HepG2 (cell line): ENCODE data around the gene FNDC3B. TPM values are rescaled to one million over a fixed set of nuclear protein-coding genes. Genes with fewer than 3 reads are reported as not detected.

ENCODE experiments used
- ATAC-seq: fragments of 200-7000 bp; cut with Tn5 transposase; 3 replicates; pipeline ENCODE4 v1.9.1; 2020; ENCODE audit warnings: mild to moderate bottlenecking, moderate library complexity
- BruUV-seq: library from RNA; stranded (reverse); fragments of 400-500 nt; replicated peaks from 2 replicates; lab custom pipeline; 2021; lab: Mats Ljungman, UMichigan
- CTCF ChIA-PET: fragments of 300-600 bp; formaldehyde crosslinking; extraction: SDS; loops from one replicate; lab custom pipeline; 2021; ENCODE audit warnings: low total read pairs, inconsistent platforms, low intra/inter-chr PET ratio; lab: Yijun Ruan, JAX
- POLR2A ChIA-PET: fragments of 350-600 bp; sonication (Branson Sonifier 250); formaldehyde crosslinking; loops from one replicate; lab custom pipeline; 2020; ENCODE audit warnings: antibody characterized with exemption, inconsistent platforms; lab: Yijun Ruan, JAX
- DNase-seq: peaks from one replicate; pipeline ENCODE4 v3.0.0-alpha.2; 2015; ENCODE audit warnings: low spot score
- FAIRE-seq: peaks from 3 replicates; lab custom pipeline; 2011; peaks lifted over from hg19 to GRCh38; lab: Jason Lieb, UNC
- H2AFZ ChIP-seq: one replicate; pipeline ENCODE4 v1.6.1; 2011; ENCODE audit warnings: low read length, inconsistent platforms
- H3K27ac ChIP-seq: fragments of 300-600 bp; 3 replicates; pipeline ENCODE4 v1.8.0; 2011; ENCODE audit warnings: mixed run types, mild to moderate bottlenecking, mixed read lengths, low read length, inconsistent platforms; ENCODE audit not compliant: insufficient read depth; ENCODE audit errors: extremely low read length
- H3K27me3 ChIP-seq, 2 experiments: fragments of 200-600 bp in 1 of 2; 2 replicates in 1 of 2; 3 replicates in 1 of 2; pipeline versions ENCODE4 v1.6.0 to v1.8.0; 2011; ENCODE audit warnings: low read length in 2 of 2, mild to moderate bottlenecking in 2 of 2, moderate library complexity in 2 of 2, inconsistent platforms in 1 of 2; ENCODE audit not compliant: insufficient read depth in 2 of 2, control insufficient read depth in 1 of 2
- H3K36me3 ChIP-seq, 2 experiments: fragments of 200-600 bp in 1 of 2; replicated peaks in 1 of 2; 2 replicates in 1 of 2; 3 replicates in 1 of 2; pipeline versions ENCODE4 v1.5.1 to v1.8.0; 2011; ENCODE audit warnings: low read length in 2 of 2, inconsistent platforms in 1 of 2; ENCODE audit not compliant: insufficient read depth in 2 of 2, control insufficient read depth in 1 of 2
- H3K4me1 ChIP-seq: 2 replicates; pipeline ENCODE4 v1.5.1; 2012; ENCODE audit warnings: low read length, inconsistent platforms; ENCODE audit not compliant: insufficient read depth
- H3K4me2 ChIP-seq: 2 replicates; pipeline ENCODE4 v1.6.0; 2011; ENCODE audit warnings: low read depth, low read length, inconsistent platforms
- H3K4me3 ChIP-seq, 3 experiments: fragments of 200-600 bp in 1 of 3; sonication (generic), shearing (Covaris generic) in 1 of 3; replicated peaks in 1 of 3; 2 replicates each; pipeline ENCODE4 v1.5.1; 2011 to 2016; ENCODE audit warnings: low read length in 3 of 3, inconsistent platforms in 2 of 3, low read depth in 2 of 3, mild to moderate bottlenecking in 2 of 3, control low read depth in 1 of 3, mixed read lengths in 1 of 3; ENCODE audit not compliant: insufficient read depth in 1 of 3
- H3K79me2 ChIP-seq: one replicate; pipeline ENCODE4 v1.6.1; 2011; ENCODE audit warnings: low read length, inconsistent platforms; ENCODE audit not compliant: insufficient read depth
- H3K9ac ChIP-seq: 2 replicates; pipeline ENCODE4 v1.6.0; 2011; ENCODE audit warnings: mild to moderate bottlenecking, low read depth, low read length, inconsistent platforms; ENCODE audit not compliant: insufficient read depth
- H3K9me3 ChIP-seq: 2 replicates; pipeline ENCODE4 v1.5.1; 2012; ENCODE audit warnings: mild to moderate bottlenecking, low read length
- H4K20me1 ChIP-seq: 2 replicates; pipeline ENCODE4 v1.6.0; 2011; ENCODE audit warnings: inconsistent platforms, mild to moderate bottlenecking, low read length, moderate library complexity; ENCODE audit not compliant: insufficient read depth
- DMTF1 ChIP-seq: sonication (generic); formaldehyde crosslinking; IDR thresholded peaks from 2 replicates; pipeline ENCODE4 v1.4.0; 2020; ENCODE audit warnings: mild to moderate bottlenecking, missing genetic modification reagents
- ETS1 ChIP-seq: sonication (generic); formaldehyde crosslinking; IDR thresholded peaks from 2 replicates; pipeline ENCODE4 v1.4.0; 2020; ENCODE audit warnings: missing genetic modification reagents
- HNRNPK ChIP-seq: fragments of 200-400 bp; formaldehyde crosslinking; IDR thresholded peaks from 2 replicates; pipeline ENCODE4 v1.6.1; 2018; ENCODE audit warnings: low read length, low read depth, moderate library complexity, mild to moderate bottlenecking; ENCODE audit not compliant: poor library complexity, severe bottlenecking
- LBX2 ChIP-seq: sonication (generic); formaldehyde crosslinking; IDR thresholded peaks from 2 replicates; pipeline ENCODE4 v1.5.0; 2020; ENCODE audit warnings: missing genetic modification reagents, mild to moderate bottlenecking, borderline replicate concordance
- TGIF2 ChIP-seq: IDR thresholded peaks from 2 replicates; pipeline ENCODE4 v1.6.1; 2016; ENCODE audit warnings: control low read depth, missing compliant biosample characterization
- XBP1 ChIP-seq: sonication (generic); formaldehyde crosslinking; IDR thresholded peaks from 2 replicates; pipeline ENCODE4 v1.5.0; 2020; ENCODE audit warnings: missing genetic modification reagents
- WGBS: methylation state at CpG from one replicate; pipeline ENCODE4 v1.1.6; 2017; ENCODE audit warnings: low lambda C conversion rate; 5-methylcytosine and 5-hydroxymethylcytosine counted together
- in situ Hi-C: cut with HindIII; loops from 2 replicates; pipeline ENCODE4 v1.10.0; 2017; ENCODE audit warnings: low pct_unique_long_range_greater_than_20kb; ENCODE audit not compliant: extremely low pct_ligation_motif_present
- intact Hi-C: fragments of 100-400 bp; cut with micrococcal nuclease; formaldehyde crosslinking; loops from one replicate; pipeline ENCODE4 v1.10.0; 2022; ENCODE audit not compliant: unreplicated experiment
- polyA plus RNA-seq, 8 experiments: library from polyadenylated mRNA; depleted of rRNA in 3 of 8; stranded (reverse) in 7 of 8; unstranded in 1 of 8; fragments of >200 nt; fragmentation: Illumina TruSeq in 4 of 8; extraction: Trizol in 4 of 8; gene quantifications; 2 replicates each; pipeline versions ENCODE4 v1.2.1 to v1.2.3, GENCODE V29; 2011 to 2016; ENCODE audit warnings: low read depth in 4 of 8, missing spikeins in 1 of 8, mixed read lengths in 1 of 8; ENCODE audit not compliant: insufficient read depth in 1 of 8
- total RNA-seq, 5 experiments: library from RNA; depleted of rRNA; stranded (reverse); fragments of >200 nt; fragmentation: Illumina TruSeq; extraction: Trizol; gene quantifications; 2 replicates each; pipeline ENCODE4 v1.2.3, GENCODE V29; 2016; ENCODE audit warnings: low read depth in 1 of 5

FNDC3B gene
- total and polyA plus RNA-seq, 2 of the 13 experiments (the other 11 are each of a cell fraction or from before 2014, with no cell fraction given), result 74.8 to 103 TPM

GRCh38 chr3:172217877-172218276 is 178.5 kb downstream of the FNDC3B start:
- intact Hi-C loops (no loop called here), in situ Hi-C loops (no loop called here)
- Histone ChIP-seq H3K4me2 (no peak overlapping the region), H3K4me1 (peaks cover 100% of the 10 kb centered on the region), H3K9me3 (no peaks in the 10 kb centered on the region), H2AFZ (no peak overlapping the region), H3K4me3 (no peak overlapping the region), H3K27ac (no peak overlapping the region), H3K79me2 (peaks cover 99% of the 10 kb centered on the region), H3K27me3 (no peaks in the 10 kb centered on the region), H3K36me3 (peaks cover 12 to 34% of the 10 kb centered on the region in 2 experiments; a peak in 4 of 5 replicates), H4K20me1 (peaks cover 100% of the 10 kb centered on the region), H3K9ac (no peak overlapping the region)
- DNase-seq (no peak), ATAC-seq (no peak), FAIRE-seq (no peak)
- no TSS peak for BruUV-seq
- WGBS, result 80% methylated on average over 5 of the region's 5 CpGs
- ChIA-PET POLR2A (no interaction called here), CTCF (no interaction called here)
- TF ChIP-seq XBP1, result no peak
- TF ChIP-seq DMTF1, result no peak
- no peak for TF ChIP-seq ETS1
- no peak for TF ChIP-seq TGIF2
- no peak for TF ChIP-seq LBX2 (CRISPR knock-in tag)
- no peak for TF ChIP-seq HNRNPK
